B cell (primary cell): ENCODE data around the gene KIR2DL3. TPM values are rescaled to one million over a fixed set of nuclear protein-coding genes. Genes with fewer than 3 reads are reported as not detected.

ENCODE experiments used
- ATAC-seq: fragments of 200-7000 bp; cut with Tn5 transposase; one replicate; pipeline ENCODE4 v1.10.0; 2021; ENCODE audit warnings: low read depth, mild to moderate bottlenecking, moderate number of reproducible peaks, moderate library complexity
- CTCF ChIA-PET: fragments of 350-600 bp; sonication (Branson Sonifier 250); formaldehyde crosslinking; loops from one replicate; lab custom pipeline; 2021; ENCODE audit warnings: antibody characterized with exemption, inconsistent platforms; lab: Charles Lee
- POLR2A ChIA-PET: fragments of 350-600 bp; sonication (Branson Sonifier 250); formaldehyde crosslinking; loops from one replicate; lab custom pipeline; 2021; ENCODE audit warnings: antibody characterized with exemption; lab: Charles Lee
- DNase-seq: peaks from one replicate; pipeline ENCODE4 v3.0.0; 2013
- H2AFZ ChIP-seq: 2 replicates; pipeline ENCODE4 v1.6.1; 2012; ENCODE audit warnings: mild to moderate bottlenecking, low read depth, low read length; ENCODE audit not compliant: insufficient read depth, poor library complexity, severe bottlenecking
- H3K27ac ChIP-seq, 2 donors: 1 replicate in 1 of 2; 2 replicates in 1 of 2; pipeline ENCODE4 v1.5.1; 2012 to 2013; ENCODE audit warnings: low read length in 2 of 2, mild to moderate bottlenecking in 2 of 2, moderate library complexity in 1 of 2
- H3K27me3 ChIP-seq, 4 experiments: fragments of 200-600 bp in 1 of 4; sonication (generic) in 1 of 4; replicated peaks in 1 of 4; 1 replicate in 2 of 4; 2 replicates in 2 of 4; pipeline versions ENCODE4 v1.6.1 to v1.7.0; 2013 to 2016; ENCODE audit warnings: low read length in 3 of 4, mild to moderate bottlenecking in 2 of 4, mixed read lengths in 1 of 4, moderate library complexity in 1 of 4; ENCODE audit not compliant: insufficient read depth in 4 of 4, control insufficient read depth in 3 of 4; ENCODE audit errors: control extremely low read depth in 1 of 4
- H3K36me3 ChIP-seq, 2 experiments: replicated peaks in 1 of 2; 1 replicate in 1 of 2; 2 replicates in 1 of 2; pipeline versions ENCODE4 v1.6.1 to v1.7.1; 2013; ENCODE audit warnings: low read length in 1 of 2; ENCODE audit not compliant: insufficient read depth in 2 of 2, control insufficient read depth in 1 of 2; ENCODE audit errors: control extremely low read depth in 1 of 2, extremely low read depth in 1 of 2
- H3K4me1 ChIP-seq, 2 donors: fragments of 200-600 bp in 1 of 2; sonication (generic) in 1 of 2; 1 replicate in 1 of 2; 2 replicates in 1 of 2; pipeline versions ENCODE4 v1.5.1 to v1.6.1; 2013 to 2017; ENCODE audit warnings: low read length in 2 of 2; ENCODE audit not compliant: control insufficient read depth in 2 of 2, insufficient read depth in 2 of 2
- H3K4me2 ChIP-seq: replicated peaks from 2 replicates; pipeline ENCODE3; 2012; ENCODE audit warnings: mild to moderate bottlenecking, low read depth, low read length; ENCODE audit not compliant: poor library complexity, severe bottlenecking
- H3K4me3 ChIP-seq, 5 experiments: fragments of 200-600 bp in 1 of 5; sonication (generic) in 1 of 5; 1 replicate in 3 of 5; 2 replicates in 2 of 5; pipeline versions ENCODE4 v1.5.1 to v1.7.0; 2011 to 2016; ENCODE audit warnings: low read length in 4 of 5, mild to moderate bottlenecking in 4 of 5, low read depth in 2 of 5, control low read depth in 1 of 5, moderate library complexity in 1 of 5; ENCODE audit not compliant: insufficient read depth in 1 of 5; ENCODE audit errors: control extremely low read depth in 1 of 5, extremely low read depth in 1 of 5
- H3K79me2 ChIP-seq: fragments of 200-600 bp; sonication (generic); one replicate; pipeline ENCODE4 v1.6.0; 2016; ENCODE audit warnings: low read length; ENCODE audit not compliant: control insufficient read depth, insufficient read depth
- H3K9ac ChIP-seq: fragments of 200-600 bp; sonication (generic); 2 replicates; pipeline ENCODE4 v1.6.1; 2017; ENCODE audit warnings: mild to moderate bottlenecking, low read length, moderate library complexity
- H3K9me3 ChIP-seq, 3 donors: one replicate each; pipeline versions ENCODE4 v1.6.1 to v1.7.1; 2013; ENCODE audit warnings: low read length in 2 of 3; ENCODE audit not compliant: control insufficient read depth in 2 of 3, insufficient read depth in 1 of 3; ENCODE audit errors: control extremely low read depth in 1 of 3
- H4K20me1 ChIP-seq: 2 replicates; pipeline ENCODE4 v1.6.0; 2012; ENCODE audit warnings: mild to moderate bottlenecking, low read length; ENCODE audit not compliant: insufficient read depth, control insufficient read depth, poor library complexity, severe bottlenecking
- H3K27ac Mint-ChIP-seq: one replicate; pipeline ENCODE4 v1.8.0; 2021; ENCODE audit warnings: mixed read lengths
- H3K27me3 Mint-ChIP-seq: one replicate; pipeline ENCODE4 v1.8.0; 2021; ENCODE audit warnings: mixed read lengths
- H3K4me1 Mint-ChIP-seq: one replicate; pipeline ENCODE4 v1.8.0; 2021; ENCODE audit warnings: mixed read lengths
- H3K4me3 Mint-ChIP-seq: one replicate; pipeline ENCODE4 v1.8.0; 2021; ENCODE audit warnings: mixed read lengths
- H3K9me3 Mint-ChIP-seq: one replicate; pipeline ENCODE4 v1.8.0; 2022; ENCODE audit warnings: mixed read lengths; ENCODE audit not compliant: insufficient read depth
- EZH2 ChIP-seq: IDR thresholded peaks from 2 replicates; pipeline ENCODE4 v1.6.1; 2012; ENCODE audit warnings: borderline replicate concordance, low read depth, mild to moderate bottlenecking, moderate library complexity, low read length; ENCODE audit not compliant: insufficient read depth, poor library complexity, severe bottlenecking
- WGBS: methylation state at CpG from one replicate; pipeline ENCODE4 v1.1.5; 2013; ENCODE audit warnings: missing lambda C conversion rate; ENCODE audit not compliant: insufficient coverage; 5-methylcytosine and 5-hydroxymethylcytosine counted together
- intact Hi-C: fragments of 100-400 bp; cut with micrococcal nuclease; formaldehyde crosslinking; loops from one replicate; pipeline ENCODE4 v1.10.0; 2022
- polyA plus RNA-seq: library from polyadenylated mRNA; depleted of rRNA; stranded (reverse); fragments of >200 nt; gene quantifications from 2 replicates; pipeline ENCODE4 v1.2.3, GENCODE V29; 2012
- total RNA-seq, 2 donors: library from RNA; stranded (reverse); fragments of 120-200 nt in 1 of 2; gene quantifications; 1 replicate in 1 of 2; 2 replicates in 1 of 2; pipeline versions ENCODE4 v1.2.3 to v1.2.4, GENCODE V29; 2013 to 2022
- TF ChIP-seq, protein P1 (sequence below): fragments of 200-600 bp; IDR thresholded peaks from one replicate; pipeline ENCODE4 v1.8.0; 2022; ENCODE audit warnings: antibody characterized with exemption, mild to moderate bottlenecking

The KIR2DL3 gene
- total and polyA plus RNA-seq, 2 donors (not counting 1 experiment from before 2014, with no cell fraction given) = not detected

GRCh38 chr19:54731191-54731590, 7.1 kb upstream of the KIR2DL3 start:
- H3K4me3 Mint-ChIP-seq = no peak overlapping the region
- no peaks in the 10 kb centered on the region for H3K4me1 Mint-ChIP-seq
- Histone ChIP-seq H3K9ac (no peak overlapping the region), H4K20me1 (no peaks in the 10 kb centered on the region), H3K27me3 (no peaks in the 10 kb centered on the region), H3K79me2 (no peaks in the 10 kb centered on the region), H3K27ac (no peak overlapping the region), H3K4me3 (no peak overlapping the region), H2AFZ (no peak overlapping the region), H3K9me3 (peaks cover 0 to 10% (median 0%) of the 10 kb centered on the region in 3 donors), H3K36me3 (no peaks in the 10 kb centered on the region), H3K4me2 (no peak overlapping the region), H3K4me1 (no peaks in the 10 kb centered on the region)
- peaks cover 39% of the 10 kb centered on the region for H3K27me3 Mint-ChIP-seq
- TF ChIP-seq EZH2 = no peak
- TF ChIP-seq, protein P1, sequence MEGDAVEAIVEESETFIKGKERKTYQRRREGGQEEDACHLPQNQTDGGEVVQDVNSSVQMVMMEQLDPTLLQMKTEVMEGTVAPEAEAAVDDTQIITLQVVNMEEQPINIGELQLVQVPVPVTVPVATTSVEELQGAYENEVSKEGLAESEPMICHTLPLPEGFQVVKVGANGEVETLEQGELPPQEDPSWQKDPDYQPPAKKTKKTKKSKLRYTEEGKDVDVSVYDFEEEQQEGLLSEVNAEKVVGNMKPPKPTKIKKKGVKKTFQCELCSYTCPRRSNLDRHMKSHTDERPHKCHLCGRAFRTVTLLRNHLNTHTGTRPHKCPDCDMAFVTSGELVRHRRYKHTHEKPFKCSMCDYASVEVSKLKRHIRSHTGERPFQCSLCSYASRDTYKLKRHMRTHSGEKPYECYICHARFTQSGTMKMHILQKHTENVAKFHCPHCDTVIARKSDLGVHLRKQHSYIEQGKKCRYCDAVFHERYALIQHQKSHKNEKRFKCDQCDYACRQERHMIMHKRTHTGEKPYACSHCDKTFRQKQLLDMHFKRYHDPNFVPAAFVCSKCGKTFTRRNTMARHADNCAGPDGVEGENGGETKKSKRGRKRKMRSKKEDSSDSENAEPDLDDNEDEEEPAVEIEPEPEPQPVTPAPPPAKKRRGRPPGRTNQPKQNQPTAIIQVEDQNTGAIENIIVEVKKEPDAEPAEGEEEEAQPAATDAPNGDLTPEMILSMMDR = no peak
- no peak for ATAC-seq
- DNase-seq = no peak
- CTCF ChIA-PET = no interaction called here
- H3K27ac Mint-ChIP-seq = no peak overlapping the region
- 72% methylated on average over 4 of the region's 8 CpGs for WGBS
- intact Hi-C loops = no loop called here
- H3K9me3 Mint-ChIP-seq = no peaks in the 10 kb centered on the region
- POLR2A ChIA-PET = no interaction called here

DNA sequence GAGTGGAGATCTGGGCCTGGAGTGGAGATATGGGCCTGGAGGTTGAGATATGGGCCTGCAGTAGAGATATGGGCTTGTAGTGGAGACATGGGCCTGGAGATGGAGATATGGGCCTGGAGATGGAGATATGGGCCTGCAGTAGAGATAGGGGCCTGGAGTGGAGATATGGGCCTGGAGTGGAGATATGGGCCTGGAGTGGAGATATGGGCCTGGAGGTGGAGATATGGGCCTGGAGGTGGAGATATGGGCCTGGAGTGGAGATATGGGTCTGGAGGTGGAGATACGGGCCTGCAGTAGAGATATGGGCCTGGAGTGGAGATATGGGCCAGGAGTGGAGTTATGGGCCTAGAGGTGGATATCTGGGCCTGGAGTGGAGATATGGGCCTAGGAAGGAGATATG, 402 bp downstream of the KIR2DL3 start:
- no peaks in the 10 kb centered on the region for H3K9me3 Mint-ChIP-seq
- Histone ChIP-seq H3K27me3 (no peaks in the 10 kb centered on the region), H3K27ac (no peak overlapping the region), H3K79me2 (no peaks in the 10 kb centered on the region), H4K20me1 (no peaks in the 10 kb centered on the region), H3K4me1 (no peaks in the 10 kb centered on the region), H3K9me3 (no peaks in the 10 kb centered on the region), H3K9ac (no peak overlapping the region), H3K4me3 (no peak overlapping the region), H3K4me2 (no peak overlapping the region), H2AFZ (no peak overlapping the region), H3K36me3 (no peaks in the 10 kb centered on the region)
- H3K4me1 Mint-ChIP-seq = no peaks in the 10 kb centered on the region
- DNase-seq (no peak), ATAC-seq (no peak)
- 100% methylated on average over 1 of the region's 1 CpG for WGBS
- H3K27ac Mint-ChIP-seq = no peak overlapping the region
- H3K4me3 Mint-ChIP-seq = no peak overlapping the region
- CTCF ChIA-PET = no interaction called here
- intact Hi-C loops = loop anchor here (2.0 kb wide), 1 partner anchor 110 kb away; no protein-coding TSS in a partner anchor
- TF ChIP-seq EZH2 = no peak
- TF ChIP-seq, protein P1 = no peak
- H3K27me3 Mint-ChIP-seq = peaks cover 26% of the 10 kb centered on the region
- POLR2A ChIA-PET = no interaction called here
